Panc1 (cell line): ENCODE measurements around the gene RIC8A. TPM values are rescaled to one million over a fixed set of nuclear protein-coding genes. Genes with fewer than 3 reads are reported as not detected.

Experiments
- ATAC-seq: fragments of 200-7000 bp; cut with Tn5 transposase; 2 replicates; pipeline ENCODE4 v1.9.1; 2020; ENCODE audit warnings: mild to moderate bottlenecking, moderate library complexity
- BruUV-seq: library from RNA; stranded (reverse); fragments of 400-500 nt; replicated peaks from 2 replicates; lab custom pipeline; 2021; lab: Mats Ljungman, UMichigan
- CTCF ChIA-PET: fragments of 300-600 bp; sonication (Branson Sonifier 250); formaldehyde crosslinking; loops from one replicate; lab custom pipeline; 2022; ENCODE audit warnings: antibody characterized with exemption; lab: Charles Lee
- POLR2A ChIA-PET: fragments of 300-600 bp; sonication (Branson Sonifier 250); formaldehyde crosslinking; loops from one replicate; lab custom pipeline; 2022; ENCODE audit warnings: antibody characterized with exemption; lab: Charles Lee
- DNase-seq: peaks from one replicate; pipeline ENCODE4 v3.0.0-alpha.2; 2010; ENCODE audit warnings: low read depth, low spot score
- H3K27ac ChIP-seq: 2 replicates; pipeline ENCODE4 v1.5.1; 2011; ENCODE audit warnings: mild to moderate bottlenecking, low read length, inconsistent platforms
- H3K27me3 ChIP-seq: fragments of 200-500 bp; sonication (Bioruptor generic); 2 replicates; pipeline ENCODE4 v1.6.0; 2014; ENCODE audit warnings: low read length, inconsistent platforms; ENCODE audit not compliant: control insufficient read depth, insufficient read depth
- H3K36me3 ChIP-seq: fragments of 200-500 bp; sonication (Bioruptor generic); 2 replicates; pipeline ENCODE4 v1.5.1; 2014; ENCODE audit warnings: inconsistent platforms, mild to moderate bottlenecking, low read length, moderate library complexity; ENCODE audit not compliant: control insufficient read depth, insufficient read depth
- H3K4me1 ChIP-seq: 2 replicates; pipeline ENCODE4 v1.5.1; 2011; ENCODE audit warnings: inconsistent platforms, mild to moderate bottlenecking, low read length, moderate library complexity; ENCODE audit not compliant: control insufficient read depth, insufficient read depth
- H3K4me3 ChIP-seq, 2 experiments: 2 replicates each; pipeline ENCODE4 v1.5.1; 2011 to 2012; ENCODE audit warnings: low read depth in 2 of 2, low read length in 2 of 2, mild to moderate bottlenecking in 2 of 2, inconsistent platforms in 1 of 2, moderate library complexity in 1 of 2
- H3K9me3 ChIP-seq: fragments of 200-500 bp; sonication (Bioruptor generic); 2 replicates; pipeline ENCODE4 v1.5.1; 2014; ENCODE audit warnings: low read depth, mild to moderate bottlenecking, inconsistent platforms, low read length, moderate library complexity; ENCODE audit not compliant: control insufficient read depth, insufficient read depth
- POLR2AphosphoS5 ChIP-seq: IDR thresholded peaks from 2 replicates; pipeline ENCODE4 v1.6.1; 2012; ENCODE audit warnings: mild to moderate bottlenecking, low read depth, low read length, moderate library complexity
- SIN3A ChIP-seq: IDR thresholded peaks from 2 replicates; pipeline ENCODE4 v1.6.1; 2012; ENCODE audit warnings: low read depth, mild to moderate bottlenecking, low read length, moderate library complexity, borderline replicate concordance; ENCODE audit not compliant: insufficient read depth
- TCF7L2 ChIP-seq: IDR thresholded peaks from 2 replicates; pipeline ENCODE4 v1.6.1; 2011; ENCODE audit warnings: mild to moderate bottlenecking, low read depth, low read length, inconsistent platforms
- in situ Hi-C: cut with HindIII; loops from 2 replicates; pipeline ENCODE4 v1.10.0; 2016; ENCODE audit warnings: low sequenced_read_pairs, low pct_unique_long_range_greater_than_20kb
- intact Hi-C: fragments of 100-400 bp; cut with micrococcal nuclease; formaldehyde crosslinking; loops from one replicate; pipeline ENCODE4 v1.10.0; 2022; ENCODE audit not compliant: unreplicated experiment
- total RNA-seq: library from RNA; stranded (reverse); gene quantifications from one replicate; pipeline ENCODE4 v1.2.1, GENCODE V29; 2021; ENCODE audit not compliant: unreplicated experiment
- TF ChIP-seq, protein P1 (sequence below), 2 experiments: IDR thresholded peaks; 2 replicates each; pipeline ENCODE4 v1.6.1; 2011 to 2012; ENCODE audit warnings: low read depth in 2 of 2, control low read depth in 1 of 2, low read length in 1 of 2, mild to moderate bottlenecking in 1 of 2, moderate library complexity in 1 of 2; ENCODE audit not compliant: insufficient read depth in 1 of 2
- TF ChIP-seq, protein P2 (sequence below): fragments of 450-650 bp; IDR thresholded peaks from 2 replicates; pipeline ENCODE4 v1.5.1; 2017; ENCODE audit warnings: mild to moderate bottlenecking

The RIC8A gene
- total RNA-seq, 1 experiment from 2014 or later = 264 TPM

DNA sequence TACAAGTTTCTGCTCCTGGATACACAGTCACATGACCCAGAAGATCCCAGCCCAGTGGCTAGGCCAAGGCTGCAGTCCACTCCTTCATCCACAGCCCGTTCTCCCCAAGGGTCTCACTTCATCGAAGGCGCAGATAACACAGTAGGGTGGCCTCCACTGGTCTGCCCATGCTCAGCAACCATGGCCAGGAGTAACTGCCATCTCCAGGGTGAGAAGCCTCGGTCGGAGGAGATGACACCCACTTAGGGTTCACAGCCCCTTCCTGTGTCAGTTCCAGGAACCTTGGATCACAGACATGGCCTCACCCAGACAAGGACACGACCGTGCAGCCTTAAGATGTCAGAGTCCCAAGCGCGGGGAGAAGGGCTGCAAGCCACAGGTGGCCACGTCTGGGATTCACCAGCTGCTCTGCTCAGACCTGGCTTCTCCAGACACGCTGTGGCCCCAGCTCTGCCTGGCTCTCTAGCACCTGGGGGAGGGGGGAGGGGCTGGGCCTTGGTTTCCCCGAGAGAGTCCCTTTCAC is 2.9 kb upstream of the RIC8A start:
- TF ChIP-seq POLR2AphosphoS5 (0 out of 2 replicates have a peak, but pooled peaks have one; percentile 6), TCF7L2 (no peak), SIN3A (no peak)
- TF ChIP-seq, protein P1, sequence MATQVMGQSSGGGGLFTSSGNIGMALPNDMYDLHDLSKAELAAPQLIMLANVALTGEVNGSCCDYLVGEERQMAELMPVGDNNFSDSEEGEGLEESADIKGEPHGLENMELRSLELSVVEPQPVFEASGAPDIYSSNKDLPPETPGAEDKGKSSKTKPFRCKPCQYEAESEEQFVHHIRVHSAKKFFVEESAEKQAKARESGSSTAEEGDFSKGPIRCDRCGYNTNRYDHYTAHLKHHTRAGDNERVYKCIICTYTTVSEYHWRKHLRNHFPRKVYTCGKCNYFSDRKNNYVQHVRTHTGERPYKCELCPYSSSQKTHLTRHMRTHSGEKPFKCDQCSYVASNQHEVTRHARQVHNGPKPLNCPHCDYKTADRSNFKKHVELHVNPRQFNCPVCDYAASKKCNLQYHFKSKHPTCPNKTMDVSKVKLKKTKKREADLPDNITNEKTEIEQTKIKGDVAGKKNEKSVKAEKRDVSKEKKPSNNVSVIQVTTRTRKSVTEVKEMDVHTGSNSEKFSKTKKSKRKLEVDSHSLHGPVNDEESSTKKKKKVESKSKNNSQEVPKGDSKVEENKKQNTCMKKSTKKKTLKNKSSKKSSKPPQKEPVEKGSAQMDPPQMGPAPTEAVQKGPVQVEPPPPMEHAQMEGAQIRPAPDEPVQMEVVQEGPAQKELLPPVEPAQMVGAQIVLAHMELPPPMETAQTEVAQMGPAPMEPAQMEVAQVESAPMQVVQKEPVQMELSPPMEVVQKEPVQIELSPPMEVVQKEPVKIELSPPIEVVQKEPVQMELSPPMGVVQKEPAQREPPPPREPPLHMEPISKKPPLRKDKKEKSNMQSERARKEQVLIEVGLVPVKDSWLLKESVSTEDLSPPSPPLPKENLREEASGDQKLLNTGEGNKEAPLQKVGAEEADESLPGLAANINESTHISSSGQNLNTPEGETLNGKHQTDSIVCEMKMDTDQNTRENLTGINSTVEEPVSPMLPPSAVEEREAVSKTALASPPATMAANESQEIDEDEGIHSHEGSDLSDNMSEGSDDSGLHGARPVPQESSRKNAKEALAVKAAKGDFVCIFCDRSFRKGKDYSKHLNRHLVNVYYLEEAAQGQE (IDR thresholded peaks at IDR 0.05; ENCODE audit: insufficient read depth in 1 of 2, low read depth in 2 of 2, low read length in 1 of 2) = no peak
- TF ChIP-seq, protein P2, sequence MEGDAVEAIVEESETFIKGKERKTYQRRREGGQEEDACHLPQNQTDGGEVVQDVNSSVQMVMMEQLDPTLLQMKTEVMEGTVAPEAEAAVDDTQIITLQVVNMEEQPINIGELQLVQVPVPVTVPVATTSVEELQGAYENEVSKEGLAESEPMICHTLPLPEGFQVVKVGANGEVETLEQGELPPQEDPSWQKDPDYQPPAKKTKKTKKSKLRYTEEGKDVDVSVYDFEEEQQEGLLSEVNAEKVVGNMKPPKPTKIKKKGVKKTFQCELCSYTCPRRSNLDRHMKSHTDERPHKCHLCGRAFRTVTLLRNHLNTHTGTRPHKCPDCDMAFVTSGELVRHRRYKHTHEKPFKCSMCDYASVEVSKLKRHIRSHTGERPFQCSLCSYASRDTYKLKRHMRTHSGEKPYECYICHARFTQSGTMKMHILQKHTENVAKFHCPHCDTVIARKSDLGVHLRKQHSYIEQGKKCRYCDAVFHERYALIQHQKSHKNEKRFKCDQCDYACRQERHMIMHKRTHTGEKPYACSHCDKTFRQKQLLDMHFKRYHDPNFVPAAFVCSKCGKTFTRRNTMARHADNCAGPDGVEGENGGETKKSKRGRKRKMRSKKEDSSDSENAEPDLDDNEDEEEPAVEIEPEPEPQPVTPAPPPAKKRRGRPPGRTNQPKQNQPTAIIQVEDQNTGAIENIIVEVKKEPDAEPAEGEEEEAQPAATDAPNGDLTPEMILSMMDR = no peak
- peaks cover 16% of the 10 kb centered on the region for H3K4me1 ChIP-seq
- in situ Hi-C loops (no loop called here), intact Hi-C loops (no loop called here)
- H3K27ac ChIP-seq = no peak overlapping the region
- BruUV-seq = no TSS peak
- no peaks in the 10 kb centered on the region for H3K27me3 ChIP-seq
- CTCF ChIA-PET = no interaction called here
- peaks cover 4% of the 10 kb centered on the region; the same call in 1 of the 2 replicates for H3K36me3 ChIP-seq
- ATAC-seq (no peak), DNase-seq (no peak)
- no peaks in the 10 kb centered on the region for H3K9me3 ChIP-seq
- no peak overlapping the region for H3K4me3 ChIP-seq
- POLR2A ChIA-PET = interaction anchor here (0.9 kb wide), 1 partner anchor 32 kb away, joined by 12 read pairs; the partner anchor contains the start of gene PSMD13

DNA sequence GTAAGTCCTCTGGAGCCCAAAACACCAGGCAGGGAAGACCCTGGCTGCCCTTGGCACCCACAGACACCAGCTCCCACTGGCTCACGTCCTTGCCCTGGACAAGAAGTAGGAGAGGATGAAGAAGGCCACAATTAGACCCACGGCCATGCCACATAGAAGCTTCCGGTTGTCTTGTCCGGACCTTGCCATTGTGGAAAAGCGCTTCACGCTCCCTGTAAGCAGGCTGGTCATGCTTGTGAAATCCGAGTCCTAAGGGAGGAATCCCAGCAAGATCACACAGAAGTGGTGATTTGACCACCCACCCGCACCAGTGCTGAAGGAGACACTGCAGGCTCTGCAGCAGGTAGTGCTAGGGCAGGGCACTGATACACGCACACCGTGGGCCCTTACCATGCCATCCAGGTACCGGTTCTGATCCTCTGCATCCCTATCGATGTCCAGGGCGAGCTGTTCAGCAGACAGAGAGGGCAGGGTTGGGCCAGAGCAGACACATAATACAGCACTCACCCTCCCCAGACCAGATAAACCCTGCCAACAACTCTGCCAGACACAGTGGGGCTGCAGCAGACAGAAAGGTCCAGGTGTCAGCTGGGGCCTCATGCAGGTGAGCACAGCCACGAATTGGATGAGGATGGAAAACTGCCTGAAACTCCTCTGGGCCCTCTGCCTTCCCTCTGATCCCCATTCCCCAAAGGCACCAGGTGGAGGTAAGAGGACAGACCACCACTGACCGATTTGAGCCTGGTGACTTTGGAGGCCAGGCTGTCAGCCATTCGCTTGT is 2.1 kb upstream of the RIC8A start:
- CTCF ChIA-PET = no interaction called here

More for the DNA sequence above, 2.1 kb upstream of the RIC8A start:
- Histone ChIP-seq H3K4me1 (peaks cover 24% of the 10 kb centered on the region), H3K36me3 (peaks cover 11% of the 10 kb centered on the region), H3K9me3 (no peaks in the 10 kb centered on the region), H3K4me3 (peak overlapping the region in 1 of 2 experiments; percentile 100; a peak in 2 of 4 replicates), H3K27ac (peak overlapping the region; percentile 100; the same call in 1 of the 2 replicates), H3K27me3 (no peaks in the 10 kb centered on the region)
- DNase-seq (no peak), ATAC-seq (no peak)
- in situ Hi-C loops = no loop called here
- TSS peak; percentile 66 for BruUV-seq
- POLR2A ChIA-PET = interaction anchor here (0.9 kb wide), 2 partner anchors 32 to 33 kb away, joined by 4 to 12 read pairs; partner anchors contain the start of gene PSMD13
- intact Hi-C loops = no loop called here
- TF ChIP-seq POLR2AphosphoS5 (no peak), TCF7L2 (no peak), SIN3A (no peak)
- TF ChIP-seq, protein P2 = no peak
- TF ChIP-seq, protein P1 (IDR thresholded peaks at IDR 0.05; ENCODE audit: insufficient read depth in 1 of 2, low read depth in 2 of 2, low read length in 1 of 2) = no peak
